ENCODE data around the gene TBX19. TPM values are rescaled to one million over a fixed set of nuclear protein-coding genes. Genes with fewer than 3 reads are reported as not detected.

TBX19 gene
- total and polyA plus RNA-seq, 2 of the 4 experiments (the other 2 are of a cell fraction) = 0.18 to 0.89 TPM

- ChIA-PET CTCF (interaction anchor here (0.9 to 1.2 kb wide), 2 partner anchors 9 to 11 kb away, joined by 3 read pairs; no protein-coding TSS in a partner anchor), POLR2A (ENCODE audit: unreplicated experiment) (no interaction called here)
- no TSS peak for BruUV-seq (replicated peaks)
- H3K4ac ChIP-seq (ENCODE audit: low read depth, low read length) = no peak overlapping the region
- H2AK9ac ChIP-seq (replicated peaks; ENCODE audit: low read depth, low read length, poor library complexity) = no peak overlapping the region
- no peak overlapping the region for H4K5ac ChIP-seq (ENCODE audit: low read depth, low read length)
- H3K4me1 ChIP-seq (ENCODE audit: control insufficient read depth, insufficient read depth, low read length) = peaks cover 4% of the 10 kb centered on the region; the same call in 1 of the 2 replicates
- dilution Hi-C loops (cut with HindIII; ENCODE audit: low sequenced_read_pairs, unreplicated experiment) (no loop called here), in situ Hi-C loops (cut with MboI; ENCODE audit: low sequenced_read_pairs) (no loop called here), intact Hi-C loops (cut with micrococcal nuclease) (no loop called here)
- no peaks in the 10 kb centered on the region for H3K9me1 ChIP-seq (ENCODE audit: insufficient read depth, low read length)
- no peak overlapping the region for H4K91ac ChIP-seq (ENCODE audit: insufficient read depth, low read depth, low read length)
- H3K36me3 ChIP-seq (ENCODE audit: control insufficient read depth, insufficient read depth, low read length) = no peaks in the 10 kb centered on the region
- TF ChIP-seq ELK1 (IDR thresholded peaks at IDR 0.05; ENCODE audit: borderline replicate concordance, low read depth, low read length) (no peak), POLR2A (IDR thresholded peaks at IDR 0.05; ENCODE audit: low read depth, low read length) (no peak), FOS (IDR thresholded peaks at IDR 0.05; ENCODE audit: low read depth, low read length) (no peak), MXI1 (IDR thresholded peaks at IDR 0.05; ENCODE audit: borderline replicate concordance, low read depth, low read length) (no peak), SMC3 (IDR thresholded peaks at IDR 0.05; ENCODE audit: low read depth, low read length) (no peak), BHLHE40 (IDR thresholded peaks at IDR 0.05; ENCODE audit: low read depth, low read length) (no peak), RFX5 (IDR thresholded peaks at IDR 0.05; ENCODE audit: low read depth, low read length) (no peak), MAZ (IDR thresholded peaks at IDR 0.05; ENCODE audit: borderline replicate concordance, low read depth, low read length) (no peak), RCOR1 (IDR thresholded peaks at IDR 0.05; ENCODE audit: insufficient replicate concordance, low read length) (no peak), RAD21 (IDR thresholded peaks at IDR 0.05; ENCODE audit: low read length) (no peak), USF2 (IDR thresholded peaks at IDR 0.05; ENCODE audit: low read depth, low read length) (no peak), NFE2L2 (IDR thresholded peaks at IDR 0.05; ENCODE audit: low read depth, low read length) (no peak), MAFK (IDR thresholded peaks at IDR 0.05; ENCODE audit: low read depth, low read length) (no peak), CHD1 (IDR thresholded peaks at IDR 0.05; ENCODE audit: low read depth, low read length) (no peak)
- H4K20me1 ChIP-seq (ENCODE audit: insufficient read depth, low read length) = no peaks in the 10 kb centered on the region
- no peak overlapping the region for H3K4me3 ChIP-seq (ENCODE audit: insufficient read depth, low read depth, low read length)
- no peak overlapping the region for H3K23ac ChIP-seq (ENCODE audit: low read depth, low read length)
- no peak overlapping the region for H3K18ac ChIP-seq (ENCODE audit: low read depth, low read length)
- H3K14ac ChIP-seq (replicated peaks; ENCODE audit: low read depth, low read length) = no peak overlapping the region
- H3K27ac ChIP-seq (ENCODE audit: insufficient read depth, low read length) = no peak overlapping the region
- H2AK5ac ChIP-seq (ENCODE audit: low read depth, low read length) = no peak overlapping the region
- H3K27me3 ChIP-seq (ENCODE audit: control insufficient read depth, insufficient read depth, low read length) = no peaks in the 10 kb centered on the region
- no peak for DNase-seq
- no peaks in the 10 kb centered on the region for H3K79me1 ChIP-seq (ENCODE audit: low read depth in 1 of 2, low read length in 2 of 2)
- H3K9ac ChIP-seq (ENCODE audit: low read depth, low read length) = no peak overlapping the region
- no peak for ATAC-seq (ENCODE audit: low read depth)
- no peak overlapping the region for H2BK5ac ChIP-seq (ENCODE audit: low read depth, low read length, poor library complexity, severe bottlenecking)
- H2BK20ac ChIP-seq (ENCODE audit: low read depth, low read length) = no peak overlapping the region
- no peak overlapping the region for H2BK120ac ChIP-seq (ENCODE audit: low read depth, low read length)
- no peaks in the 10 kb centered on the region for H3K9me3 ChIP-seq (ENCODE audit: control insufficient read depth, insufficient read depth, low read length)
- H2BK15ac ChIP-seq (ENCODE audit: low read depth, low read length) = no peak overlapping the region
- 98% methylated on average over 7 of the region's 15 CpGs; no CpG with 5 or more reads in 1 of the 2 experiments for WGBS, 2 experiments (ENCODE audit: extremely low coverage in 2 of 2, insufficient read length in 1 of 2)
- no peak overlapping the region for H2AFZ ChIP-seq (replicated peaks; ENCODE audit: low read length, poor library complexity)
- no peak overlapping the region for H4K8ac ChIP-seq (ENCODE audit: low read depth in 2 of 2, low read length in 2 of 2)
- H3K56ac ChIP-seq (ENCODE audit: extremely low read depth, insufficient read depth, low read length) = no peak overlapping the region
- H3K4me2 ChIP-seq (ENCODE audit: low read depth, low read length) = no peak overlapping the region
Measured at GRCh38 chr1:168291222-168291837, 10.7 kb downstream of the TBX19 start.
